ENCODE measurements around the gene ST6GALNAC4. TPM values are rescaled to one million over a fixed set of nuclear protein-coding genes. Genes with fewer than 3 reads are reported as not detected.

Gene ST6GALNAC4
- total RNA-seq, 1 experiment from 2014 or later: 25.7 TPM

- TF ChIP-seq NR2C2 (CRISPR knock-in tag; IDR thresholded peaks at IDR 0.05) (no peak), CBFB (CRISPR knock-in tag; IDR thresholded peaks at IDR 0.05; ENCODE audit: low read depth) (no peak), AFF4 (CRISPR knock-in tag; IDR thresholded peaks at IDR 0.05; ENCODE audit: borderline replicate concordance) (no peak), IRF2 (CRISPR knock-in tag; IDR thresholded peaks at IDR 0.05; ENCODE audit: borderline replicate concordance, low read depth) (no peak)
These were observed 56.6 kb downstream of the ST6GALNAC4 start (continued) for GRCh38 chr9:127860260-127860659.

- H3K4me1 Mint-ChIP-seq: peaks cover 7% of the 10 kb centered on the region; the same call in 1 of the 2 replicates
- no peak for ATAC-seq
- TF ChIP-seq ATF1 (CRISPR knock-in tag; IDR thresholded peaks at IDR 0.05): no peak
- H3K4me3 Mint-ChIP-seq: no peak overlapping the region
- no peaks in the 10 kb centered on the region for H3K36me3 Mint-ChIP-seq
- DNase-seq (ENCODE audit: low spot score): no peak
- CTCF ChIA-PET: interaction anchor here (8.1 kb wide), 1 partner anchor 11 kb away, joined by 79 read pairs; no protein-coding TSS in a partner anchor
- H3K27ac Mint-ChIP-seq: no peak overlapping the region
- H3K9me3 Mint-ChIP-seq: no peaks in the 10 kb centered on the region
- H3K27me3 Mint-ChIP-seq (ENCODE audit: low read depth): no peaks in the 10 kb centered on the region
- POLR2A ChIA-PET: no interaction called here
These were observed 58.8 kb downstream of the ST6GALNAC4 start for GRCh38 chr9:127858041-127858512.

Small RNAs within 50 kb of the gene (microRNA-seq; reads per million reads assigned to microRNA genes)
- not detected for gene MIR4672 (ENCODE audit: borderline number of aligned reads)

Other genes with a start within 250 kb of the ST6GALNAC4 start
- 0.07 to 0.22 TPM in 2 of 3 replicates, not detected in the other for gene CFAP157, start 210.1 kb downstream of the ST6GALNAC4 start, total RNA-seq (2021)
- 13.1 to 16.9 TPM (median 13.9 TPM) in 3 replicates for gene PTRH1, start 201.4 kb downstream of the ST6GALNAC4 start, total RNA-seq (2021)
- gene TTC16, start 201.0 kb downstream of the ST6GALNAC4 start, total RNA-seq (2021): not detected in 3 replicates
- 14.4 to 19.4 TPM (median 16.6 TPM) in 3 replicates for gene TOR2A, start 181.7 kb downstream of the ST6GALNAC4 start, total RNA-seq (2021)
- 3.3 to 5.4 TPM (median 3.4 TPM) in 3 replicates for gene SH2D3C, start 138.4 kb downstream of the ST6GALNAC4 start, total RNA-seq (2021)
- gene CDK9, start 131.0 kb downstream of the ST6GALNAC4 start, total RNA-seq (2021): 106 to 111 TPM (median 107 TPM) in 3 replicates
- 67.7 to 81.7 TPM (median 69.3 TPM) in 3 replicates for gene FPGS, start 114.2 kb downstream of the ST6GALNAC4 start, total RNA-seq (2021)
- gene ENG, start 62.4 kb downstream of the ST6GALNAC4 start, total RNA-seq (2021): 3.7 to 4.4 TPM (median 4.2 TPM) in 3 replicates
- gene AK1, start 39.4 kb downstream of the ST6GALNAC4 start, total RNA-seq (2021): 27.5 to 34.9 TPM (median 34.4 TPM) in 3 replicates
- gene ST6GALNAC6, start 17.4 kb downstream of the ST6GALNAC4 start, total RNA-seq (2021): 45.1 to 47.5 TPM (median 45.3 TPM) in 3 replicates
- gene PIP5KL1, start 13.7 kb upstream of the ST6GALNAC4 start, total RNA-seq (2021): 15.8 to 20.2 TPM (median 16.8 TPM) in 3 replicates
- 53.3 to 58.2 TPM (median 56.1 TPM) in 3 replicates for gene DPM2, start 20.8 kb upstream of the ST6GALNAC4 start, total RNA-seq (2021)
- gene EEIG1, start 63.9 kb upstream of the ST6GALNAC4 start, total RNA-seq (2021): 42.2 to 66.4 TPM (median 51.3 TPM) in 3 replicates
- 11.9 to 13.4 TPM (median 12.4 TPM) in 3 replicates for gene NAIF1, start 150.3 kb upstream of the ST6GALNAC4 start, total RNA-seq (2021)
- 15.2 to 17.4 TPM (median 15.2 TPM) in 3 replicates for gene SLC25A25, start 151.2 kb upstream of the ST6GALNAC4 start, total RNA-seq (2021)
- 96.2 to 118 TPM (median 98.4 TPM) in 3 replicates for gene PTGES2, start 210.7 kb upstream of the ST6GALNAC4 start, total RNA-seq (2021)
- gene LCN2, start 232.4 kb upstream of the ST6GALNAC4 start, total RNA-seq (2021): 1.0 to 3.0 TPM (median 1.3 TPM) in 3 replicates
- 77.1 to 86.9 TPM (median 86.6 TPM) in 3 replicates for gene BBLN, start 243.2 kb upstream of the ST6GALNAC4 start, total RNA-seq (2021)

All from WTC11 (cell line).